Activated CD8-positive, alpha-beta memory T cell treated with anti-CD3 and anti-CD28 coated beads for 48 hours (primary cell): ENCODE results near the gene COMT.
"Not testable (repeated sequence)": the region's sequence is repeated elsewhere in the genome, so short reads cannot be mapped to it uniquely, and the experiment has no call there.

ENCODE experiments used
- DNase-seq, 3 experiments: peaks; one replicate each; pipeline ENCODE4 v3.0.0-alpha.2; 2020; ENCODE audit warnings: low read depth in 2 of 3, low spot score in 2 of 3

COMT gene

DNA sequence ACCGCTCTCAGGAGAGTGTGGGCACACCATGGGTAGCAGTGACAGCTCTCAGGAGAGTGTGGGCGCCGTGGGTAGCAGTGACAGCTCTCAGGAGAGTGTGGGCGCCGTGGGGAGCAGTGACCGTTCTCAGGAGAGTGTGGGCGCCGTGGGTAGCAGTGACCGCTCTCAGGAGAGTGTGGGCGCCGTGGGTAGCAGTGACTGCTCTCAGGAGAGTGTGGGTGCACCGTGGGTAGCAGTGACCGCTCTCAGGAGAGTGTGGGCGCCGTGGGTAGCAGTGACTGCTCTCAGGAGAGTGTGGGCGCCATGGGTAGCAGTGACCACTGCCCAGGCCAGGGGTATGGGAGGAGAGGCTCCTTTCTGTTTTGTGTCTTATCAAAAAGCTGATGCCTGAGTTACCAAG is 33.7 kb upstream of the COMT start:
- not testable (repeated sequence) for DNase-seq

- DNase-seq: peak; percentile 45 to 72 (median 71)
Observed at GRCh38 chr22:19909350-19910179, 32.0 kb upstream of the COMT start.

DNA sequence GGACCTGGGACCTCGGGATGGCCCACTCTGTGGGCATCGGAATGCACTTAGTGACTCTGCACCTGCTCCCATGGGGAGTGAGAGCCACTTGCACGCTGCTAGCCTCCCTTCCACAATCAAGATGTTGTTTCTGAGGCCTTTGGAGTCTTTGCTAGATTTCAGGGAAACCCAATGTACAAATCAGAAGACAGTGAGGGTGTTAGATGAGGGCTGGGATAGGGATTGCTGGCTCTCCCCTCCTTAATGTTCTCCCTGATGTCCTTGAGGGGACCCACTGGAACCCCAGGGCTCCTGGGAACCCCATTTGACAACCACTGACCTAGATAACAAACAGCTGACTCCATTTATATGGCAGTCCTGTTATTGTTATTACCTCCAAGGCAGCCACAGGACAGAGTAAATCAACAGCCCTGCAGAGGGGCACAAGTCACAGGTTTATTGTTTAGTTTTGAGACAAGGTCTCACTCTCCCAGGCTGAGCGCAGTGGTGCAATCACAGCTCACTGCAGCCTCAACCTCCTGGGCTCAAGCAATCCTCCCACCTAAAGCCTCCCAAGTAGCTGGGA is 31.3 kb upstream of the COMT start:
- no peak for DNase-seq

- DNase-seq: no peak
Observed at GRCh38 chr22:19911540-19912270, 29.9 kb upstream of the COMT start.

GRCh38 chr22:19912271-19912999 is 29.1 kb upstream of the COMT start:
- DNase-seq: no peak

GRCh38 chr22:19913337-19913936 is 28.1 kb upstream of the COMT start:
- no peak for DNase-seq

DNA sequence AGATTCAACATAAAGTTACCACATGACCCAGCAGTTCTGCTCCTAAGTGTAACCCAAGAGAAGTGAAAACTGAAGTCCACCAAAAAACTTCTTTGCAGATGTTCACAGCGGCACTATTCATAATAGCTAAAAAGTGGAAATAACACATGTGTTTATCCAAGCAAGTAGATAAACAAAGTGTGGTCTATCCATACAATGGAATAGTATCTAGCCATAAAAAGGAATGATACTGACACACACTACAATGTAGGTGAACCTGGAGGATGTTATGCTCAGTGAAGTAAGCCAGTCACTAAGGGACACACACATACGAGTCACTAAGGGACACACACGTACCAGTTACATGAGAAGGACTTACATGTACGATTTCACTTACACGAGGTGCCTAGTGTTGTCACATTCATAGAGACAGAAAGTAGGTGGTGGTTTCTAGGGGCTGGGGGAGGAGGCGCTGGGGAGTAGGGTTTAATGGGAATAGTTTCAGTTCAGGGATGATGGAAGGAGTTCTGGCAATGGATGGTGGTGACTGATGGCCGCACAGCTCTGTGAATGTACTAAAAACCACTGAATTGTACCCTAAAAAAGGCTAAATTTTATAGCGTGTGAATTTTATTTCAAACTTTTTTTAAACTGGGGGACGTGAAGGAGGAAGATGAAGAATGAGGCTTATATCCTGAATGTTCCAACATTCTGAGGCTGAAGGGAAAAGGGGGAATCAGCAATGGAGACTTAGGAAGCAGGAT is 27.2 kb upstream of the COMT start:
- DNase-seq: no peak

DNA sequence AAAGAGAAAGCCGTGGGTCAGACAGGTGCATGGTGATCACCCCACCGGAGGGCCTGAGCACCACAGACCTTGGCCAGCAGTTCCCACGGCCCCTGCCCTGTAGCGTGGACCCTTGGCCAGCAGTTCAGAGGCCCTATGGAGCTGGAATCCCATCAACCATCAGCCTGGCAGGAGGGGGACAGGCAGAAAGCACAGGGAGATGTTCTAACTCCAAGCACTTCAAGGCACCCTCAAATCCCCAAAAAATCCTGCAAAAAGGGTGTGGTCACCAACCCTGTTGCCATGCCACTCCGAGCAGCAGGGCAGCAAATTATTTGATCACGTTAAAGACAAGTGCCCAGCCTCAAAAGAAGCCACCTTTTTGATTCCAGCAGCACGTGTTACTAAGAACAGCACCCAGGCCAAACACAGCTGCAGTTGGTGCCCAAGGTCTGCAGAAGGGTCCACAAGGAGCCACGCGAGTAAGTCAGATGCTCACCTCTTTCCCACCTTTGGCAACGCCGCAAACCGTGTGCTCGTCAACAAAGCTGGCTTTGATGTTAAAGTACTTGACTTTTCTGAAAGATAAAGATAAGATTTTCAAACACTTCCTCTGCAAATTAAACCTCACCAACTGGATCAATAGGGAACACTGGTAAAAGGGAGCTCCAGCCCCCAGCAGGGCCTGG is 26.2 kb upstream of the COMT start:
- no peak for DNase-seq

- DNase-seq: no peak
Observed at GRCh38 chr22:19916006-19916405, 25.6 kb upstream of the COMT start.

- DNase-seq: no peak
Observed at GRCh38 chr22:19916941-19917340, 24.6 kb upstream of the COMT start.

GRCh38 chr22:19917389-19918138 is 24.0 kb upstream of the COMT start:
- no peak for DNase-seq

DNA sequence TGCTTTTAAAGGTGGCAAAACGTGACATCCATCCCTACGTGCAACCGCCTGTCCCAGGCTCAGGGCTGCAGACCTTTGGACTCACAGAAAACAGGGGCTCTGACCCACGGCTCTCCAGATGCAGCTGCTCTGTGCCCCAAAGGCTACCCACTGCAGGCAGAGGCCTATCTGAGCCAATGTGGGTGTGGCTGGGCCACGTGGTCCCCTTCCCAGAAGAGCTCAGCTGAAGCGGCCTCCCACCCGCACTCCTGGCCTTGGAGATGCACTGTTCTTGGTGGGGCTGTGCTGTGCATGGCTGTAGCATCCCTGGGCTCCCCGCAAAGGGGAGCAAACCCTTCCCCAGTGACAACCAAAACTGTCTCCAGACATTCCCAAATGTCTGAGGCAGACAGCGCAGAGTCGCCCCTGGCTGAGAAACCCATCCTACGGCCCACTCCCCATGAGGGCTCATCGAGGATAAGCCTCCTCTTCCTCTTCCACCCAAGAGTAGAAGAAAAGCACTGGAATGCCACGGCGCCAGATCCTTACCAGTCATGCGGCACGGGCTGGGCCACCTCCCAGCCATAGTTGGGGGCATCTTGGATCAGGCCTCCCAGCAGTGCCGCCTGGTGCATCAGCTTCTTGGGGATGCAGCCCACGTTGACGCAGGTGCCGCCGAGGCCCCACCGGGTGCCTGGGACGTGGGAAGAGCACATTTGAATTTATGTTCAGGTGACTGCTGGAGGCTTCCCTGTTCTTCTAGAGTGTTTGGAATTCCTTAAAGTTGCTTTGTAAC is 23.1 kb upstream of the COMT start:
- DNase-seq: no peak

DNA sequence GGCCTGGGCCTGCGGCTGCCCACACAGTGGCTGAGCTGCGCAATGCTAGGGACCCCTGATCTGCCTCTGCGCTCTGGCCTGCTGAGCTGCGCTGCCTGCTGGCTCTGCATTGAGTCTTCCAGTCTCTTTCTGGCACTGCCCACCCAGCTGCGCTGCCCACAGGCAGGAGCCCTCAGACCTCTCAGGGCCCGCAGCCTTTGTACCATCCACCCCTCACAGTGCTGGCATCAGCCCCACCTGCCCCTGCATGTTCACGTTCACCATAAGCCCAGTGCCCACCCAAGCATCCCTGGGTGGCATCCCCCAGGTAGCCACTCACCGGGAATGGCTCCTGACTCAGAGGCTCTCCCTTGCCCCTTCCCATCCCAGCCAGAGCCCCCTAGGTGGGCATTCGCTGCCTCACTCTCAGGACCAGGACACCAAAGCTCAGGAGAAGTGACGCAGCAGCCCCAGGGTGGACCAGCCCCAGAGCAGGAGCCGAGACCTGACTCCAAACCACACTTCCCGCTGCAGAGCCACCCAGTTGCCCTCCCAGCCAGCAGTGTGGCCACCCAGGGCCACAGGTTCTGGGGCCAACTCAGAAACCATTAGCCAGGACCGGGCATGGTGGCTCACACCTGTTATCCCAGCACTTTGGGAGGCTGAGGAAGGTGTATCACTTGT is 21.7 kb upstream of the COMT start:
- no peak for DNase-seq

DNA sequence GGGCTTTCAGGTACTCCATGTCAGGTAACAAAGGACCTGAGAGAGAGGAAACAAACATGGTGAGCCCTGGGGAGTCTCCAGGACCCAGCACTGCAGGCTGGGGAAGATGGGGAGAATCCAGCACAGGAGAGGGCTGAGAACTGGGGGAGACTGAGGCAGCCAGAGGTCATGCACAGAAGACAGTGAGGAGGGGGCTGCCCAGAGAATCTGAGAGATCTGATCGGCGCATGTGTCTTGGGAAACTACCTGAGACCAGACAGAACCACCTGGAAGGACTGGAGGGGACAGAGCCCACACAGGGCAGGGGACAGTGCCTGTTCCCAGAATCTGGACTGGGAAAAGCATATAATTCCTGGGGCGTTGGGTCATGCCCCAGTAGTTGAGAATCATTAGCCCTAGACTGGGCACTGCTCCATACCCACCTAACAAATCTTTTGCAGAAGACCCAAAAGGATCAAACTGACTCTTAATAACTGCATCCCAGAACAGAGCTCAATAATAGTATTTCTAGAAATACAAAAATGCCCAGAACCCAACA is 20.0 kb upstream of the COMT start:
- DNase-seq: no peak

- DNase-seq: no peak
Observed at GRCh38 chr22:19923914-19924513, 17.6 kb upstream of the COMT start.

DNA sequence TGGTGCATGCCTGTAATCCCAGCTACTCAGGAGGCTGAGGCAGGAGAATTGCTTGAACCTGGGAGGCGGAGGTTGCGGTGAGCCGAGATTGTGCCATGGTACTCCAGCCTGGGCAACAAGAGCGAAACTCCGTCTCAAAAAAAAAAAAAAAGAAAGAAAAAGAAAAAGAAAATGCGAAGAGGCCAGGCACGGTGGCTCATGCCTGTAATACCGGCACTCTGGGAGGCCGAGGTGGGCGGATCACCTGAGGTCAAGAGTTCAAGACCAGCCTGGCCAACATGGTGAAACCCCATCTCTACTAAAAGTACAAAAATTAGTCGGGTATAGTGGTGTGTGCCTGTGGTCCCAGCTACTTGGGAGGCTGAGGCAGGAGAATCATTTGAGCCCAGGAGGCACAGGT is 15.5 kb upstream of the COMT start:
- DNase-seq: not testable (repeated sequence)

DNA sequence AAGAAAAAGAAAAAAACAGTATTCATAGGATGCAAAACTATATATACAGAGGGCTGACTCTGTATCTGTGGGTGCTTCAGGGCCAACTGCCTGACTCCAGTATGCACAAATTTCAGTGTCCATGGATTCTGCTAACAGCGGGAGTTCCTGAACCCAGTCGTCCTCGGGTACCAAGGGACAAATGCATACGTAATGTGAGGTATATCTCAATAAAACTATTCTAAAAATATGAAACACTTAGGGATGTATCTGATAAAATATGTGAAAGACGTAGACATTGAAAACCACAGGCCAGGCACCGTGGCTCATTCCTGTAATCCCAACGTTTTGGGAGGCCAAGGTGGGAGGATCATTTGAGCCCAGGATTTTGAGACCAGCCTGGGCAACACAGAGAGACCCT is 13.9 kb upstream of the COMT start:
- DNase-seq: no peak
